DND-41 (cell line): ENCODE results near the gene ZNF440.

Experiments
- ATAC-seq: fragments of 200-7000 bp; cut with Tn5 transposase; 3 replicates; pipeline ENCODE4 v1.9.1; 2021; ENCODE audit warnings: low read depth; ENCODE audit not compliant: insufficient read depth
- DNase-seq: peaks from one replicate; pipeline ENCODE4 v3.0.0-alpha.2; 2020
- H2AFZ ChIP-seq: 2 replicates; pipeline ENCODE4 v1.6.0; 2012; ENCODE audit warnings: low read depth, low read length
- H3K27ac ChIP-seq: 2 replicates; pipeline ENCODE4 v1.5.1; 2012; ENCODE audit warnings: low read length, inconsistent platforms
- H3K27me3 ChIP-seq: fragments of 200-600 bp; sonication (generic); 2 replicates; pipeline ENCODE4 v1.6.0; 2012; ENCODE audit warnings: low read length, mild to moderate bottlenecking, inconsistent platforms; ENCODE audit not compliant: insufficient read depth, poor library complexity
- H3K36me3 ChIP-seq: 2 replicates; pipeline ENCODE4 v1.5.1; 2012; ENCODE audit warnings: low read length, inconsistent platforms; ENCODE audit not compliant: insufficient read depth
- H3K4me1 ChIP-seq: 2 replicates; pipeline ENCODE4 v1.5.1; 2012; ENCODE audit warnings: mild to moderate bottlenecking, low read length; ENCODE audit not compliant: insufficient read depth
- H3K4me2 ChIP-seq: 2 replicates; pipeline ENCODE4 v1.6.0; 2012; ENCODE audit warnings: mild to moderate bottlenecking, moderate library complexity, low read length, inconsistent platforms; ENCODE audit not compliant: insufficient read depth
- H3K4me3 ChIP-seq, 2 experiments: fragments of 200-600 bp in 1 of 2; shearing (Covaris generic) in 1 of 2; 2 replicates each; pipeline ENCODE4 v1.5.1; 2012 to 2016; ENCODE audit warnings: inconsistent platforms in 2 of 2, low read length in 2 of 2, mild to moderate bottlenecking in 2 of 2, low read depth in 1 of 2, moderate library complexity in 1 of 2
- H3K79me2 ChIP-seq: 2 replicates; pipeline ENCODE4 v1.6.0; 2012; ENCODE audit warnings: low read length, inconsistent platforms; ENCODE audit not compliant: insufficient read depth
- H3K9ac ChIP-seq: 2 replicates; pipeline ENCODE4 v1.6.0; 2012; ENCODE audit warnings: low read depth, mild to moderate bottlenecking, inconsistent platforms, low read length, moderate library complexity
- H3K9me3 ChIP-seq: 2 replicates; pipeline ENCODE4 v1.5.1; 2012; ENCODE audit warnings: low read length, moderate library complexity, mild to moderate bottlenecking, inconsistent platforms; ENCODE audit not compliant: insufficient read depth, severe bottlenecking
- H4K20me1 ChIP-seq: 2 replicates; pipeline ENCODE4 v1.6.0; 2012; ENCODE audit warnings: low read length; ENCODE audit not compliant: insufficient read depth
- EZH2 ChIP-seq: IDR thresholded peaks from 3 replicates; pipeline ENCODE4 v1.6.1; 2012; ENCODE audit warnings: borderline replicate concordance, low read depth, mild to moderate bottlenecking, moderate library complexity, low read length, inconsistent platforms; ENCODE audit not compliant: severe bottlenecking
- TF ChIP-seq, protein P1 (sequence below): IDR thresholded peaks from 2 replicates; pipeline ENCODE4 v1.5.1; 2012; ENCODE audit warnings: borderline replicate concordance, low read length, moderate library complexity, mild to moderate bottlenecking; ENCODE audit not compliant: poor library complexity, severe bottlenecking; ENCODE audit errors: extremely low read depth

Gene ZNF440

DNA sequence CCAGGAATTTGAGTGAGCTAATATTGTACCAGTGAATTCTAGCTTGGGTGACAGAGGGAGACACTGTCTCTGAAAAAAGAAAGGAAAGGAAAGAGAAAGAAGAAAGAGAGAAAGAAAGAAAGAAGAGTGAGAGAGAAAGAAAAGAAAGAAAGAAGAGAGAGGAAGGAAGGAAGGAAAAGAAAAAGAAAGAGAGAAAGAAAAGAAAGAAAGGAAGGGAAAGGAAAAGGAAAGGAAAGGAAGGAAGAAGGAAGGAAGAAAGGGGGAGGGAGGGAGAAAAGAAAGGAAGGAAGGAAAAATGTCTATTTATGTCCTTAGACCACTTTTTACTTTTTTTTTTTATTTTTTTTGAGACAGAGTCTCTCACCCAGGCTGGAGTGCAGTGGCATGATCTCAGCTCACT lies 21.1 kb upstream of the ZNF440 start:
- Histone ChIP-seq H3K27me3 (no peaks in the 10 kb centered on the region), H3K27ac (no peak overlapping the region), H2AFZ (no peak overlapping the region), H3K9ac (no peak overlapping the region), H4K20me1 (no peaks in the 10 kb centered on the region), H3K4me3 (no peak overlapping the region), H3K4me1 (peaks cover 9% of the 10 kb centered on the region), H3K36me3 (no peaks in the 10 kb centered on the region), H3K4me2 (no peak overlapping the region), H3K9me3 (no peaks in the 10 kb centered on the region), H3K79me2 (no peaks in the 10 kb centered on the region)
- DNase-seq (no peak), ATAC-seq (no peak)
- no peak for TF ChIP-seq EZH2
- TF ChIP-seq, protein P1, sequence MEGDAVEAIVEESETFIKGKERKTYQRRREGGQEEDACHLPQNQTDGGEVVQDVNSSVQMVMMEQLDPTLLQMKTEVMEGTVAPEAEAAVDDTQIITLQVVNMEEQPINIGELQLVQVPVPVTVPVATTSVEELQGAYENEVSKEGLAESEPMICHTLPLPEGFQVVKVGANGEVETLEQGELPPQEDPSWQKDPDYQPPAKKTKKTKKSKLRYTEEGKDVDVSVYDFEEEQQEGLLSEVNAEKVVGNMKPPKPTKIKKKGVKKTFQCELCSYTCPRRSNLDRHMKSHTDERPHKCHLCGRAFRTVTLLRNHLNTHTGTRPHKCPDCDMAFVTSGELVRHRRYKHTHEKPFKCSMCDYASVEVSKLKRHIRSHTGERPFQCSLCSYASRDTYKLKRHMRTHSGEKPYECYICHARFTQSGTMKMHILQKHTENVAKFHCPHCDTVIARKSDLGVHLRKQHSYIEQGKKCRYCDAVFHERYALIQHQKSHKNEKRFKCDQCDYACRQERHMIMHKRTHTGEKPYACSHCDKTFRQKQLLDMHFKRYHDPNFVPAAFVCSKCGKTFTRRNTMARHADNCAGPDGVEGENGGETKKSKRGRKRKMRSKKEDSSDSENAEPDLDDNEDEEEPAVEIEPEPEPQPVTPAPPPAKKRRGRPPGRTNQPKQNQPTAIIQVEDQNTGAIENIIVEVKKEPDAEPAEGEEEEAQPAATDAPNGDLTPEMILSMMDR = no peak

DNA sequence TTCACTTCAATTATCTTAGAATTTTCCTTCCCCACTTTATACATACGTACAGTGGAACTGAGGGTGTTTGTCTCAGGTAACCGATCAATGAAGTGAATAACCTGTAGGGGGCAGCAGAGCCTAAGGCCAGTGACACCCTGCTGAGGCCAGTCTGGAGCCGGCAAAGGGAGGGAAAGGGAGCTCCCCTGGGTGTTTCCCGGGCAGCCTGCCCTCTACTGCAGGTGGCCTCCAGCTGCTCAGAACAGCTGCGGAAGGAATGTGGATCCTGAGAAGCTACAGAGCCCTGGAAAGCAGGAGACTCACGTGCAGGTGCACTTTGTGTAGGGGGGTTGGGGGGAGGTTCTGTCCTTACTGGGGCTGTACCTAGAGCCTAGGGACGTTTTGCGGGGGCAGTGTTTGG lies 16.6 kb upstream of the ZNF440 start:
- Histone ChIP-seq H3K9ac (peak overlapping the region; percentile 73), H3K79me2 (no peaks in the 10 kb centered on the region; the same call in 1 of the 2 replicates), H3K4me2 (peak overlapping the region; percentile 73), H3K36me3 (no peaks in the 10 kb centered on the region), H3K27me3 (no peaks in the 10 kb centered on the region), H3K9me3 (no peaks in the 10 kb centered on the region), H3K4me3 (peak overlapping the region in 1 of 2 experiments; percentile 87; a peak in 2 of 4 replicates), H4K20me1 (no peaks in the 10 kb centered on the region), H2AFZ (peak overlapping the region; percentile 67; the same call in 1 of the 2 replicates), H3K27ac (peak overlapping the region; percentile 78), H3K4me1 (peaks cover 25% of the 10 kb centered on the region)
- ATAC-seq = peak; percentile 72
- TF ChIP-seq, protein P1 = peak; percentile 90
- no peak for TF ChIP-seq EZH2
- DNase-seq = peak; percentile 88

DNA sequence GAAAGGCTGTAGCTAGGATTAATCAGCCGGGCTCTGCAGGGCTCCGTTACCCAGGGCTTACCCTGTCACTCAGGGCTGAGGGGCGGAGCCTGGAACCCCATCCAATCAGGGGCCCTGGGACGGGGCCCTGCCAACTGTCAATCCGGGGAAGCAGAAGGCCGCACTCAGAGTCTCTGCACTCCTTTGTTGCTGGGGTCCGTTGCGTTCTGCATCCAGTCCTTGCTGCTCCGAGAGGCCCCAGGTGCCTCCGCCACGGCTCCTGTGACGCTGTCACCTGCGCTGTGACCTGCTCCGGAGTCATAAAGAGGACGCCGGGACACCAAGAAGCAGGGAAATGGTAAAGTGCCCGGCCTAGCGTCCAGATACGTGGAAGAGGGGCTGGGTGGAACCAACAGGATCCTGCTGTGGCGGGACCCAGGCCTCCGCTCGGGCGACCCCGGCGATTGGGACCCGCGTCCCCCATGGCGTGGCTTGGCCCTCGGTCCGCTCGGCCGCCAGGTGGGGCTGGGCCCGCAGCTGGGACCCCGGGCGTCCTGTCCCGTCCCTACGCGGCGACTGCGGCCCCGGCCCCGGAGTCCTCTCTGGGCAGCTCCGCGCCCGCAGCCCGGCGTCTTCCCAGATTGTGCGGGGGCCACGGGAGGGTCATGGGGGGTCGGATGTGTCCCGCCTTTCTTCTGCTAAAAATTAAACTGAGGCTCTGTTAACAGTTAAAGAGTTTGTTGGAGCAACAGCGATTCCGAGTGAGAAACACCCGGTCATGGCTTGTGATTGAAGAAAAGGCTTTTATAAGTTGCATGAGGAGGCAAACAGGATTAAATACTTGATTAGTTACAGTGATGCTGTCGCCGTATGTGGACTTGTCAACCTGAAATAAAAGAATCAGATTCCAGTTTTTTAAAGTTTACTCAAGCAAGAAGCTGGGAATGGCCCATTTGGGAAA lies 15.4 kb upstream of the ZNF440 start, which contains the start of gene ZNF491:
Gene ZNF491, plus strand, starts transcription at position 133 of the 940 bp plus-strand sequence. CDS start 7,431 bp downstream, outside the sequence.
- peak; percentile 93 for DNase-seq
- peak within 1 kb of the TSS; percentile 45 to 87 for H3K4me3 ChIP-seq
- no peaks in the 10 kb centered on the region; the same call in 1 of the 2 replicates for H3K79me2 ChIP-seq
- TF ChIP-seq EZH2 = no peak
- TF ChIP-seq, protein P1 = peak; percentile 49
- peak within 1 kb of the TSS; percentile 73 for H3K4me2 ChIP-seq
- peak; percentile 99 for ATAC-seq
- peak within 1 kb of the TSS; percentile 73 for H3K9ac ChIP-seq
- H4K20me1 ChIP-seq = no peaks in the 10 kb centered on the region
- H3K27me3 ChIP-seq = no peaks in the 10 kb centered on the region
- peaks cover 25% of the 10 kb centered on the region for H3K4me1 ChIP-seq
- H3K36me3 ChIP-seq = no peaks in the 10 kb centered on the region; the same call in 1 of the 2 replicates
- H2AFZ ChIP-seq = peak within 1 kb of the TSS; percentile 95
- peak within 1 kb of the TSS; percentile 78 for H3K27ac ChIP-seq
- no peaks in the 10 kb centered on the region for H3K9me3 ChIP-seq
